ENCODE measurements around the gene TNFRSF19. TPM values are rescaled to one million over a fixed set of nuclear protein-coding genes. Genes with fewer than 3 reads are reported as not detected.
A peak's percentile ranks its signal among the peaks of the same experiment; 100 is the strongest.

The TNFRSF19 gene
- total and polyA plus RNA-seq, 2 of the 13 experiments (the other 11 are each of a cell fraction or from before 2014, with no cell fraction given) = 75.3 to 77.7 TPM

DNA sequence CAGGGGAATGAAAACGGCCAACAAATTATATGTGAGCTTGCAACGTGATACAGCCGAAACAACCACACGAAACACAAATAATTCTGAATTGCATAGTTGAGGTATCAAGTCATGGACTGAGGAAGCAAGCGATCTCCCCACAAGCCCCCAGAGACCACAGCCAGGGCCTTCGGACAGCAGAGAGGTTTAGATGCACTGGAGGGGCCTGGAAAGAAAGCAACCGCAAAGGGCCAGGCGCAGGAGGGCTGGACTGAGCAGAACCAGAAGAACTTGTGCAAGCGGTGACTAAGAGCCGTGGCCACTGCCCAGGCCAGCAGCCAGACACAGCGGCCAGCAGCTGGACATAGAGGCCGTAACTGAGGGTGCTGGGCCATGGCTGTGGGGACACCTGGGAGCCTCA is 131.4 kb downstream of the TNFRSF19 start:
- Histone ChIP-seq H3K4me1 (ENCODE audit: insufficient read depth, low read length) (peaks cover 20% of the 10 kb centered on the region), H4K20me1 (ENCODE audit: insufficient read depth, low read length) (no peaks in the 10 kb centered on the region), H3K4me2 (ENCODE audit: low read depth, low read length) (no peak overlapping the region), H3K36me3 (replicated peaks in 1 of 2; ENCODE audit: control insufficient read depth in 1 of 2, insufficient read depth in 2 of 2, low read length in 2 of 2) (no peaks in the 10 kb centered on the region), H3K4me3 (replicated peaks in 1 of 3; ENCODE audit: insufficient read depth in 1 of 3, low read depth in 2 of 3, low read length in 3 of 3) (no peak overlapping the region), H3K27ac (ENCODE audit: extremely low read length, insufficient read depth, low read length) (no peak overlapping the region), H2AFZ (ENCODE audit: low read length) (no peak overlapping the region), H3K27me3 (ENCODE audit: control insufficient read depth in 1 of 2, insufficient read depth in 2 of 2, low read length in 2 of 2) (0 out of 5 replicates have a peak, but pooled peaks cover 0 to 1% of the 10 kb centered on the region in 2 experiments), H3K9ac (ENCODE audit: insufficient read depth, low read depth, low read length) (no peak overlapping the region), H3K9me3 (ENCODE audit: low read length) (no peaks in the 10 kb centered on the region), H3K79me2 (ENCODE audit: insufficient read depth, low read length) (no peaks in the 10 kb centered on the region)
- ChIA-PET POLR2A (interaction anchor here (1.1 kb wide), 1 partner anchor 47 kb away, joined by 3 read pairs; no protein-coding TSS in a partner anchor), CTCF (ENCODE audit: low intra/inter-chr PET ratio, low total read pairs) (no interaction called here)
- no TSS peak for BruUV-seq (replicated peaks)
- FAIRE-seq = no peak
- in situ Hi-C loops (cut with HindIII; ENCODE audit: extremely low pct_ligation_motif_present, low pct_unique_long_range_greater_than_20kb) (loop anchor here (10.0 kb wide), 1 partner anchor 237 kb away; no protein-coding TSS in a partner anchor), intact Hi-C loops (cut with micrococcal nuclease; ENCODE audit: unreplicated experiment) (no loop called here)
- ATAC-seq = peak; percentile 49
- 75% methylated on average over 12 of the region's 12 CpGs for WGBS (ENCODE audit: low lambda C conversion rate)
- DNase-seq (ENCODE audit: low spot score) = no peak
- no peak for TF ChIP-seq ZSCAN30 (CRISPR knock-in tag; IDR thresholded peaks at IDR 0.05)
- no peak for TF ChIP-seq SRY (CRISPR knock-in tag; IDR thresholded peaks at IDR 0.05)
- TF ChIP-seq, protein P1, sequence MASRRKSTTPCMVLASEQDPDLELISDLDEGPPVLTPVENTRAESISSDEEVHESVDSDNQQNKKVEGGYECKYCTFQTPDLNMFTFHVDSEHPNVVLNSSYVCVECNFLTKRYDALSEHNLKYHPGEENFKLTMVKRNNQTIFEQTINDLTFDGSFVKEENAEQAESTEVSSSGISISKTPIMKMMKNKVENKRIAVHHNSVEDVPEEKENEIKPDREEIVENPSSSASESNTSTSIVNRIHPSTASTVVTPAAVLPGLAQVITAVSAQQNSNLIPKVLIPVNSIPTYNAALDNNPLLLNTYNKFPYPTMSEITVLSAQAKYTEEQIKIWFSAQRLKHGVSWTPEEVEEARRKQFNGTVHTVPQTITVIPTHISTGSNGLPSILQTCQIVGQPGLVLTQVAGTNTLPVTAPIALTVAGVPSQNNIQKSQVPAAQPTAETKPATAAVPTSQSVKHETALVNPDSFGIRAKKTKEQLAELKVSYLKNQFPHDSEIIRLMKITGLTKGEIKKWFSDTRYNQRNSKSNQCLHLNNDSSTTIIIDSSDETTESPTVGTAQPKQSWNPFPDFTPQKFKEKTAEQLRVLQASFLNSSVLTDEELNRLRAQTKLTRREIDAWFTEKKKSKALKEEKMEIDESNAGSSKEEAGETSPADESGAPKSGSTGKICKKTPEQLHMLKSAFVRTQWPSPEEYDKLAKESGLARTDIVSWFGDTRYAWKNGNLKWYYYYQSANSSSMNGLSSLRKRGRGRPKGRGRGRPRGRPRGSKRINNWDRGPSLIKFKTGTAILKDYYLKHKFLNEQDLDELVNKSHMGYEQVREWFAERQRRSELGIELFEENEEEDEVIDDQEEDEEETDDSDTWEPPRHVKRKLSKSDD (CRISPR knock-in tag; IDR thresholded peaks at IDR 0.05; ENCODE audit: low read depth) = no peak
- no peak for TF ChIP-seq SOX13 (IDR thresholded peaks at IDR 0.05)
- no peak for TF ChIP-seq SOX13 (CRISPR knock-in tag; conservative IDR thresholded peaks at IDR 0.05 in 1 of 2, IDR thresholded peaks at IDR 0.05 in 1 of 2)
- TF ChIP-seq NFKBIZ (CRISPR knock-in tag; IDR thresholded peaks at IDR 0.05) = no peak
- no peak for TF ChIP-seq NCOA1 (CRISPR knock-in tag; IDR thresholded peaks at IDR 0.05)
- TF ChIP-seq TARDBP (CRISPR knock-in tag; IDR thresholded peaks at IDR 0.05) = no peak
- no peak for TF ChIP-seq RNF2 (conservative IDR thresholded peaks at IDR 0.05; ENCODE audit: low read depth)
